Testis (tissue), 2 donors: ENCODE measurements around the gene POLRMT.

Experiments
- POLR2A ChIP-seq: fragments of 450-650 bp; IDR thresholded peaks from one replicate; pipeline ENCODE4 v1.6.1; 2017; ENCODE audit warnings: antibody characterized with exemption, mild to moderate bottlenecking, moderate library complexity
- TF ChIP-seq, protein P1 (sequence below), 3 experiments: fragments of 450-650 bp in 2 of 3; fragments of 200-600 bp in 1 of 3; sonication (generic) in 1 of 3; IDR thresholded peaks; one replicate each; pipeline ENCODE4 v1.5.1; 2016 to 2019; ENCODE audit warnings: antibody characterized with exemption in 3 of 3, mild to moderate bottlenecking in 2 of 3, moderate library complexity in 1 of 3

GRCh38 chr19:634975-635652 is 1.8 kb upstream of the POLRMT start:
- TF ChIP-seq, protein P1, sequence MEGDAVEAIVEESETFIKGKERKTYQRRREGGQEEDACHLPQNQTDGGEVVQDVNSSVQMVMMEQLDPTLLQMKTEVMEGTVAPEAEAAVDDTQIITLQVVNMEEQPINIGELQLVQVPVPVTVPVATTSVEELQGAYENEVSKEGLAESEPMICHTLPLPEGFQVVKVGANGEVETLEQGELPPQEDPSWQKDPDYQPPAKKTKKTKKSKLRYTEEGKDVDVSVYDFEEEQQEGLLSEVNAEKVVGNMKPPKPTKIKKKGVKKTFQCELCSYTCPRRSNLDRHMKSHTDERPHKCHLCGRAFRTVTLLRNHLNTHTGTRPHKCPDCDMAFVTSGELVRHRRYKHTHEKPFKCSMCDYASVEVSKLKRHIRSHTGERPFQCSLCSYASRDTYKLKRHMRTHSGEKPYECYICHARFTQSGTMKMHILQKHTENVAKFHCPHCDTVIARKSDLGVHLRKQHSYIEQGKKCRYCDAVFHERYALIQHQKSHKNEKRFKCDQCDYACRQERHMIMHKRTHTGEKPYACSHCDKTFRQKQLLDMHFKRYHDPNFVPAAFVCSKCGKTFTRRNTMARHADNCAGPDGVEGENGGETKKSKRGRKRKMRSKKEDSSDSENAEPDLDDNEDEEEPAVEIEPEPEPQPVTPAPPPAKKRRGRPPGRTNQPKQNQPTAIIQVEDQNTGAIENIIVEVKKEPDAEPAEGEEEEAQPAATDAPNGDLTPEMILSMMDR (IDR thresholded peaks at IDR 0.05): no peak
- no peak for TF ChIP-seq POLR2A
